ENCODE data around the gene PSME3.
"Not testable (repeated sequence)": the region's sequence is repeated elsewhere in the genome, so short reads cannot be mapped to it uniquely, and the experiment has no call there.

The PSME3 gene

GRCh38 chr17:42845918-42846593 lies 12.9 kb downstream of the PSME3 start:
- TF ChIP-seq CTCF (conservative IDR thresholded peaks at IDR 0.05) (no peak), ZFX (IDR thresholded peaks at IDR 0.05) (no peak)
- H3K27ac ChIP-seq, result no peak overlapping the region

GRCh38 chr17:42846594-42847280 lies 13.5 kb downstream of the PSME3 start:
- H3K27ac ChIP-seq, result no peak overlapping the region
- TF ChIP-seq CTCF (conservative IDR thresholded peaks at IDR 0.05) (no peak), ZFX (IDR thresholded peaks at IDR 0.05) (no peak)

- H3K27ac ChIP-seq, result no peak overlapping the region
- TF ChIP-seq CTCF (conservative IDR thresholded peaks at IDR 0.05), result no peak
- TF ChIP-seq ZFX (IDR thresholded peaks at IDR 0.05), result no peak
Observed at GRCh38 chr17:42848093-42848492, 14.9 kb downstream of the PSME3 start.

- H3K27ac ChIP-seq, result no peak overlapping the region
- TF ChIP-seq CTCF (conservative IDR thresholded peaks at IDR 0.05), result no peak
- no peak for TF ChIP-seq ZFX (IDR thresholded peaks at IDR 0.05)
Observed at GRCh38 chr17:42849031-42849430, 15.8 kb downstream of the PSME3 start.

- no peak overlapping the region for H3K27ac ChIP-seq
- TF ChIP-seq ZFX (IDR thresholded peaks at IDR 0.05), result no peak
Observed at GRCh38 chr17:42849451-42850181, 16.4 kb downstream of the PSME3 start.

GRCh38 chr17:42850954-42851353 lies 17.8 kb downstream of the PSME3 start, which contains the start of gene AOC3:
Gene AOC3 (plus strand): TSS chr17:42851199. CDS start chr17:42851344, 145 bp downstream.
- TF ChIP-seq ZFX (IDR thresholded peaks at IDR 0.05) (no peak), CTCF (conservative IDR thresholded peaks at IDR 0.05) (no peak)
- H3K27ac ChIP-seq, result no peak within 1 kb of the TSS

GRCh38 chr17:42851371-42852240 lies 18.4 kb downstream of the PSME3 start:
- not testable (repeated sequence) for H3K27ac ChIP-seq
